ENCODE measurements around the gene NWD2.
"Not testable (repeated sequence)": the region's sequence is repeated elsewhere in the genome, so short reads cannot be mapped to it uniquely, and the experiment has no call there.

The NWD2 gene

GRCh38 chr4:37244583-37245390 lies at the start of gene NWD2:
Gene NWD2 (plus strand): TSS chr4:37244743. CDS start chr4:37245068, 325 bp downstream.
- Histone ChIP-seq H3K4me3 (replicated peaks; ENCODE audit: low read depth, low read length) (no peak within 1 kb of the TSS), H3K27me3 (replicated peaks; ENCODE audit: control insufficient read depth, insufficient read depth, low read length) (no peaks in the 10 kb centered on the region; the same call in 1 of the 2 replicates), H3K36me3 (ENCODE audit: control insufficient read depth, insufficient read depth, low read length) (no peaks in the 10 kb centered on the region)
- no peak for DNase-seq (ENCODE audit: extremely low read depth, insufficient read length)
- no peak for TF ChIP-seq CTCF (IDR thresholded peaks at IDR 0.05; ENCODE audit: insufficient read depth, low read length, poor library complexity, severe bottlenecking)

- TF ChIP-seq CTCF (IDR thresholded peaks at IDR 0.05; ENCODE audit: insufficient read depth, low read length, poor library complexity, severe bottlenecking), result no peak
- Histone ChIP-seq H3K36me3 (ENCODE audit: control insufficient read depth, insufficient read depth, low read length) (no peaks in the 10 kb centered on the region), H3K27me3 (replicated peaks; ENCODE audit: control insufficient read depth, insufficient read depth, low read length) (no peaks in the 10 kb centered on the region; the same call in 1 of the 2 replicates), H3K4me3 (replicated peaks; ENCODE audit: low read depth, low read length) (no peak overlapping the region)
- no peak for DNase-seq (ENCODE audit: extremely low read depth, insufficient read length)
Observed at GRCh38 chr4:37197899-37198298, 46.6 kb upstream of the NWD2 start.

GRCh38 chr4:37204740-37205139 lies 39.8 kb upstream of the NWD2 start:
- not testable (repeated sequence) for DNase-seq (ENCODE audit: extremely low read depth, insufficient read length)

GRCh38 chr4:37216209-37216608 lies 28.3 kb upstream of the NWD2 start:
- no peaks in the 10 kb centered on the region for H3K27me3 ChIP-seq (replicated peaks; ENCODE audit: control insufficient read depth, insufficient read depth, low read length)
- H3K36me3 ChIP-seq (ENCODE audit: control insufficient read depth, insufficient read depth, low read length), result no peaks in the 10 kb centered on the region
- no peak overlapping the region for H3K4me3 ChIP-seq (replicated peaks; ENCODE audit: low read depth, low read length)
- no peak for DNase-seq (ENCODE audit: extremely low read depth, insufficient read length)
- no peak for TF ChIP-seq CTCF (IDR thresholded peaks at IDR 0.05; ENCODE audit: insufficient read depth, low read length, poor library complexity, severe bottlenecking)

More at GRCh38 chr4:37204740-37205139, 39.8 kb upstream of the NWD2 start:
- H3K36me3 ChIP-seq (ENCODE audit: control insufficient read depth, insufficient read depth, low read length); H3K4me3 ChIP-seq (replicated peaks; ENCODE audit: low read depth, low read length); H3K27me3 ChIP-seq (replicated peaks; ENCODE audit: control insufficient read depth, insufficient read depth, low read length): not testable (repeated sequence)

- Histone ChIP-seq H3K27me3 (replicated peaks; ENCODE audit: control insufficient read depth, insufficient read depth, low read length) (no peaks in the 10 kb centered on the region), H3K36me3 (ENCODE audit: control insufficient read depth, insufficient read depth, low read length) (no peaks in the 10 kb centered on the region), H3K4me3 (replicated peaks; ENCODE audit: low read depth, low read length) (no peak overlapping the region)
- no peak for TF ChIP-seq CTCF (IDR thresholded peaks at IDR 0.05; ENCODE audit: insufficient read depth, low read length, poor library complexity, severe bottlenecking)
- DNase-seq (ENCODE audit: extremely low read depth, insufficient read length), result no peak
Observed at GRCh38 chr4:37219242-37219641, 25.3 kb upstream of the NWD2 start.

- TF ChIP-seq CTCF (IDR thresholded peaks at IDR 0.05; ENCODE audit: insufficient read depth, low read length, poor library complexity, severe bottlenecking), result no peak
- no peak for DNase-seq (ENCODE audit: extremely low read depth, insufficient read length)
- no peaks in the 10 kb centered on the region for H3K36me3 ChIP-seq (ENCODE audit: control insufficient read depth, insufficient read depth, low read length)
- no peak overlapping the region for H3K4me3 ChIP-seq (replicated peaks; ENCODE audit: low read depth, low read length)
- no peaks in the 10 kb centered on the region for H3K27me3 ChIP-seq (replicated peaks; ENCODE audit: control insufficient read depth, insufficient read depth, low read length)
Observed at GRCh38 chr4:37219990-37220389, 24.6 kb upstream of the NWD2 start.

Measured in GM06990 (cell line).